HepG2 (cell line): Measurements from ENCODE around the gene EXOSC6. TPM values are rescaled to one million over a fixed set of nuclear protein-coding genes. Genes with fewer than 3 reads are reported as not detected.

Experiments used
- DNMT1 ChIP-seq: sonication (generic); formaldehyde crosslinking; IDR thresholded peaks from 2 replicates; pipeline ENCODE4 v1.5.1; 2020; ENCODE audit warnings: mild to moderate bottlenecking, missing genetic modification reagents
- EZH2 ChIP-seq: conservative IDR thresholded peaks from 2 replicates; pipeline ENCODE4 v1.6.1; 2012; ENCODE audit warnings: mild to moderate bottlenecking, low read depth, low read length, moderate library complexity
- HNRNPL ChIP-seq: fragments of 200-400 bp; formaldehyde crosslinking; IDR thresholded peaks from 2 replicates; pipeline ENCODE4 v1.6.1; 2017; ENCODE audit warnings: mild to moderate bottlenecking, low read depth, low read length
- MYPOP ChIP-seq: sonication (generic); formaldehyde crosslinking; IDR thresholded peaks from 2 replicates; pipeline ENCODE4 v1.8.1; 2023; ENCODE audit warnings: mild to moderate bottlenecking, moderate library complexity, missing genetic modification reagents
- NFIC ChIP-seq: IDR thresholded peaks from 2 replicates; pipeline ENCODE4 v1.6.1; 2012; ENCODE audit warnings: mild to moderate bottlenecking, low read length, inconsistent platforms
- RBM22 ChIP-seq: fragments of 200-400 bp; formaldehyde crosslinking; optimal IDR thresholded peaks from 2 replicates; pipeline ENCODE3; 2017; ENCODE audit warnings: mild to moderate bottlenecking, low read length, moderate library complexity
- SETDB1 ChIP-seq: sonication (generic); formaldehyde crosslinking; IDR thresholded peaks from 2 replicates; pipeline ENCODE4 v1.5.1; 2020; ENCODE audit warnings: missing genetic modification reagents, mild to moderate bottlenecking, borderline replicate concordance
- SKI ChIP-seq: fragments of 450-650 bp; IDR thresholded peaks from one replicate; pipeline ENCODE4 v1.6.1; 2018; ENCODE audit warnings: mild to moderate bottlenecking; ENCODE audit not compliant: partially characterized antibody
- STAT6 ChIP-seq: sonication (generic); formaldehyde crosslinking; IDR thresholded peaks from 2 replicates; pipeline ENCODE4 v1.4.0; 2020; ENCODE audit warnings: missing genetic modification reagents, mild to moderate bottlenecking, borderline replicate concordance
- TBX3 ChIP-seq: fragments of 450-650 bp; IDR thresholded peaks from 2 replicates; pipeline ENCODE4 v1.6.1; 2017; ENCODE audit warnings: antibody characterized with exemption, mild to moderate bottlenecking, inconsistent platforms, borderline replicate concordance
- THAP11 ChIP-seq: IDR thresholded peaks from 2 replicates; pipeline ENCODE4 v1.6.1; 2016; ENCODE audit warnings: missing biosample characterization, missing genetic modification reagents
- TRIM24 ChIP-seq: sonication (generic); formaldehyde crosslinking; IDR thresholded peaks from 2 replicates; pipeline ENCODE4 v1.8.0; 2022; ENCODE audit warnings: mild to moderate bottlenecking, missing genetic modification reagents
- ZBTB39 ChIP-seq: sonication (generic); formaldehyde crosslinking; IDR thresholded peaks from 2 replicates; pipeline ENCODE4 v1.5.0; 2020; ENCODE audit warnings: missing genetic modification reagents
- ZNF142 ChIP-seq: sonication (generic); formaldehyde crosslinking; IDR thresholded peaks from 2 replicates; pipeline ENCODE4 v1.4.0; 2020; ENCODE audit warnings: missing genetic modification reagents
- ZNF160 ChIP-seq: sonication (generic); formaldehyde crosslinking; IDR thresholded peaks from 2 replicates; pipeline ENCODE4 v1.8.0; 2022; ENCODE audit warnings: mild to moderate bottlenecking, inconsistent platforms, missing genetic modification reagents
- ZNF3 ChIP-seq: IDR thresholded peaks from 2 replicates; pipeline ENCODE4 v1.7.0; 2017; ENCODE audit warnings: inconsistent platforms
- ZNF558 ChIP-seq: sonication (generic); formaldehyde crosslinking; IDR thresholded peaks from 2 replicates; pipeline ENCODE4 v1.9.0; 2022; ENCODE audit warnings: mild to moderate bottlenecking, missing genetic modification reagents, borderline replicate concordance
- polyA plus RNA-seq, 8 experiments: library from polyadenylated mRNA; depleted of rRNA in 3 of 8; stranded (reverse) in 7 of 8; unstranded in 1 of 8; fragments of >200 nt; fragmentation: Illumina TruSeq in 4 of 8; extraction: Trizol in 4 of 8; gene quantifications; 2 replicates each; pipeline versions ENCODE4 v1.2.1 to v1.2.3, GENCODE V29; 2011 to 2016; ENCODE audit warnings: low read depth in 4 of 8, missing spikeins in 1 of 8, mixed read lengths in 1 of 8; ENCODE audit not compliant: insufficient read depth in 1 of 8
- total RNA-seq, 5 experiments: library from RNA; depleted of rRNA; stranded (reverse); fragments of >200 nt; fragmentation: Illumina TruSeq; extraction: Trizol; gene quantifications; 2 replicates each; pipeline ENCODE4 v1.2.3, GENCODE V29; 2016; ENCODE audit warnings: low read depth in 1 of 5

Gene EXOSC6
- total and polyA plus RNA-seq, 2 of the 13 experiments (the other 11 are each of a cell fraction or from before 2014, with no cell fraction given): 13.1 to 39.9 TPM

- no peak for TF ChIP-seq ZBTB39 (CRISPR knock-in tag)
- TF ChIP-seq TRIM24: no peak
- TF ChIP-seq SETDB1 (CRISPR knock-in tag): no peak
- TF ChIP-seq HNRNPL: peak; percentile 87
- TF ChIP-seq NFIC: no peak
- TF ChIP-seq ZNF142 (CRISPR knock-in tag): peak; percentile 83; the same call in 1 of the 2 replicates
- TF ChIP-seq SKI: peak; percentile 77
- TF ChIP-seq DNMT1: no peak
- no peak; the same call in 1 of the 2 replicates for TF ChIP-seq MYPOP
- TF ChIP-seq EZH2: no peak
- TF ChIP-seq ZNF160: peak; percentile 76; the same call in 1 of the 2 replicates
- TF ChIP-seq THAP11 (CRISPR knock-in tag): peak; percentile 83
- 0 out of 2 replicates have a peak, but pooled peaks have one; percentile 8 for TF ChIP-seq STAT6 (CRISPR knock-in tag)
- peak; percentile 40; the same call in 1 of the 2 replicates for TF ChIP-seq ZNF3 (CRISPR knock-in tag)
- no peak for TF ChIP-seq RBM22
- TF ChIP-seq TBX3: peak; percentile 74; the same call in 1 of the 2 replicates
- peak; percentile 98; the same call in 1 of the 2 replicates for TF ChIP-seq ZNF558
Measured at GRCh38 chr16:70289229-70290094, 37.7 kb upstream of the EXOSC6 start, which contains the start of gene AARS1 (continued).
